OCI-LY7 (cell line): Measurements from ENCODE around the gene FLNB.

Source experiments
- EZH2phosphoT487 ChIP-seq: fragments of 200-600 bp; sonication (generic); IDR thresholded peaks from 2 replicates; pipeline ENCODE4 v1.6.1; 2018; ENCODE audit warnings: low read depth, borderline replicate concordance, mild to moderate bottlenecking, mixed run types, antibody characterized with exemption, low read length, moderate library complexity, mixed read lengths
- TF ChIP-seq, protein P1 (sequence below): fragments of 200-600 bp; sonication (generic); conservative IDR thresholded peaks from 2 replicates; pipeline ENCODE4 v1.5.1; 2014; ENCODE audit warnings: mild to moderate bottlenecking, antibody characterized with exemption, low read length, moderate library complexity, mixed read lengths

DNA sequence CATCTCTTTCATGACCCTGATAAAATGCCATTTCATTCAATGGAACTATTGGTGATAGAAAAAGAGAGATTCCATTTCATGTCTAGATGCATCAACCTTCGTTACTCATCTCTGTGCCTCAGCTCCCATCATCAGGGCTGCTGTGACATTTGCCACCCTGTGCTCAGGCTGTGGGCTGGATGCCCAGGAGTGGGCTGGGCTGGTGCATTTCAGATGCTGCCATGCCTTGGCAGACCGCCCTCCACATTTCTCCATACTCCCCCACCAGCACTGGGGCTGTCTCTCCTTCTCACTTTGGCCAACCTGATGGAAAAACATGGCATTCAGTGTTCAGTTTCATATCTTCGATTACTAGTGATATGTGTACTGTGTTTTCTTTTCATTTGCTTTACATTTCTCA lies 143.4 kb downstream of the FLNB start:
- TF ChIP-seq, protein P1, sequence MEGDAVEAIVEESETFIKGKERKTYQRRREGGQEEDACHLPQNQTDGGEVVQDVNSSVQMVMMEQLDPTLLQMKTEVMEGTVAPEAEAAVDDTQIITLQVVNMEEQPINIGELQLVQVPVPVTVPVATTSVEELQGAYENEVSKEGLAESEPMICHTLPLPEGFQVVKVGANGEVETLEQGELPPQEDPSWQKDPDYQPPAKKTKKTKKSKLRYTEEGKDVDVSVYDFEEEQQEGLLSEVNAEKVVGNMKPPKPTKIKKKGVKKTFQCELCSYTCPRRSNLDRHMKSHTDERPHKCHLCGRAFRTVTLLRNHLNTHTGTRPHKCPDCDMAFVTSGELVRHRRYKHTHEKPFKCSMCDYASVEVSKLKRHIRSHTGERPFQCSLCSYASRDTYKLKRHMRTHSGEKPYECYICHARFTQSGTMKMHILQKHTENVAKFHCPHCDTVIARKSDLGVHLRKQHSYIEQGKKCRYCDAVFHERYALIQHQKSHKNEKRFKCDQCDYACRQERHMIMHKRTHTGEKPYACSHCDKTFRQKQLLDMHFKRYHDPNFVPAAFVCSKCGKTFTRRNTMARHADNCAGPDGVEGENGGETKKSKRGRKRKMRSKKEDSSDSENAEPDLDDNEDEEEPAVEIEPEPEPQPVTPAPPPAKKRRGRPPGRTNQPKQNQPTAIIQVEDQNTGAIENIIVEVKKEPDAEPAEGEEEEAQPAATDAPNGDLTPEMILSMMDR, result no peak
- no peak for TF ChIP-seq EZH2phosphoT487
